HepG2 (cell line): ENCODE results near the gene MAT2A. TPM values are rescaled to one million over a fixed set of nuclear protein-coding genes. Genes with fewer than 3 reads are reported as not detected.

ENCODE experiments used
- CBX2 ChIP-seq, 2 experiments: fragments of 200-600 bp in 1 of 2; sonication (generic); formaldehyde crosslinking in 1 of 2; IDR thresholded peaks; 2 replicates each; pipeline versions ENCODE4 v1.7.0 to v1.8.1; 2018 to 2022; ENCODE audit warnings: low read depth in 2 of 2, low read length in 1 of 2, mild to moderate bottlenecking in 1 of 2, missing genetic modification reagents in 1 of 2
- CCDC6 ChIP-seq: sonication (generic); formaldehyde crosslinking; IDR thresholded peaks from 2 replicates; pipeline ENCODE4 v1.8.1; 2022; ENCODE audit warnings: mild to moderate bottlenecking, missing genetic modification reagents, moderate library complexity
- EHMT2 ChIP-seq: fragments of 200-600 bp; sonication (generic); IDR thresholded peaks from 2 replicates; pipeline ENCODE4 v1.7.0; 2017; ENCODE audit warnings: antibody characterized with exemption, low read depth, low read length, borderline replicate concordance
- HNRNPH1 ChIP-seq: fragments of 200-400 bp; formaldehyde crosslinking; optimal IDR thresholded peaks from 2 replicates; pipeline ENCODE3; 2017; ENCODE audit warnings: mild to moderate bottlenecking, low read depth, low read length
- HNRNPLL ChIP-seq: fragments of 200-400 bp; formaldehyde crosslinking; IDR thresholded peaks from 2 replicates; pipeline ENCODE4 v1.6.1; 2017; ENCODE audit warnings: mild to moderate bottlenecking, low read depth, low read length; ENCODE audit not compliant: poor library complexity, severe bottlenecking
- SMAD1 ChIP-seq: sonication (generic); formaldehyde crosslinking; IDR thresholded peaks from 2 replicates; pipeline ENCODE4 v1.4.0; 2020; ENCODE audit warnings: missing genetic modification reagents, low read depth, mild to moderate bottlenecking, borderline replicate concordance
- TEAD3 ChIP-seq: optimal IDR thresholded peaks from 2 replicates; pipeline ENCODE3; 2016; ENCODE audit warnings: borderline replicate concordance
- YEATS4 ChIP-seq: sonication (generic); formaldehyde crosslinking; IDR thresholded peaks from 2 replicates; pipeline ENCODE4 v1.4.0; 2020; ENCODE audit warnings: missing genetic modification reagents, borderline replicate concordance
- ZBTB20 ChIP-seq: sonication (generic); formaldehyde crosslinking; IDR thresholded peaks from 2 replicates; pipeline ENCODE4 v1.8.1; 2023; ENCODE audit warnings: missing genetic modification reagents, low read depth, mild to moderate bottlenecking, borderline replicate concordance
- ZNF253 ChIP-seq: sonication (generic); formaldehyde crosslinking; IDR thresholded peaks from 2 replicates; pipeline ENCODE4 v1.8.0; 2022; ENCODE audit warnings: mild to moderate bottlenecking, missing genetic modification reagents, borderline replicate concordance
- ZNF614 ChIP-seq: IDR thresholded peaks from 2 replicates; pipeline ENCODE4 v1.6.1; 2018; ENCODE audit warnings: missing biosample characterization, missing genetic modification reagents, inconsistent platforms, borderline replicate concordance
- ZNF652 ChIP-seq: IDR thresholded peaks from 2 replicates; pipeline ENCODE4 v1.6.1; 2016; ENCODE audit warnings: low read depth, borderline replicate concordance
- polyA plus RNA-seq, 8 experiments: library from polyadenylated mRNA; depleted of rRNA in 3 of 8; stranded (reverse) in 7 of 8; unstranded in 1 of 8; fragments of >200 nt; fragmentation: Illumina TruSeq in 4 of 8; extraction: Trizol in 4 of 8; gene quantifications; 2 replicates each; pipeline versions ENCODE4 v1.2.1 to v1.2.3, GENCODE V29; 2011 to 2016; ENCODE audit warnings: low read depth in 4 of 8, missing spikeins in 1 of 8, mixed read lengths in 1 of 8; ENCODE audit not compliant: insufficient read depth in 1 of 8
- total RNA-seq, 5 experiments: library from RNA; depleted of rRNA; stranded (reverse); fragments of >200 nt; fragmentation: Illumina TruSeq; extraction: Trizol; gene quantifications; 2 replicates each; pipeline ENCODE4 v1.2.3, GENCODE V29; 2016; ENCODE audit warnings: low read depth in 1 of 5
- TF ChIP-seq, protein P1 (sequence below): sonication (generic); formaldehyde crosslinking; IDR thresholded peaks from 2 replicates; pipeline ENCODE4 v1.5.0; 2020; ENCODE audit warnings: mild to moderate bottlenecking, missing genetic modification reagents, borderline replicate concordance
- TF ChIP-seq, protein P2 (sequence below): sonication (generic); formaldehyde crosslinking; IDR thresholded peaks from 2 replicates; pipeline ENCODE4; 2020; ENCODE audit warnings: missing genetic modification reagents, mild to moderate bottlenecking, borderline replicate concordance
- TF ChIP-seq, protein P3 (sequence below): sonication (generic); formaldehyde crosslinking; IDR thresholded peaks from 2 replicates; pipeline ENCODE4 v1.5.0; 2020; ENCODE audit warnings: missing genetic modification reagents
- TF ChIP-seq, protein P4 (sequence below): sonication (generic); formaldehyde crosslinking; IDR thresholded peaks from 2 replicates; pipeline ENCODE4 v1.8.0; 2023; ENCODE audit warnings: mild to moderate bottlenecking, missing genetic modification reagents

MAT2A gene
- total and polyA plus RNA-seq, 2 of the 13 experiments (the other 11 are each of a cell fraction or from before 2014, with no cell fraction given), result 155 to 331 TPM

DNA sequence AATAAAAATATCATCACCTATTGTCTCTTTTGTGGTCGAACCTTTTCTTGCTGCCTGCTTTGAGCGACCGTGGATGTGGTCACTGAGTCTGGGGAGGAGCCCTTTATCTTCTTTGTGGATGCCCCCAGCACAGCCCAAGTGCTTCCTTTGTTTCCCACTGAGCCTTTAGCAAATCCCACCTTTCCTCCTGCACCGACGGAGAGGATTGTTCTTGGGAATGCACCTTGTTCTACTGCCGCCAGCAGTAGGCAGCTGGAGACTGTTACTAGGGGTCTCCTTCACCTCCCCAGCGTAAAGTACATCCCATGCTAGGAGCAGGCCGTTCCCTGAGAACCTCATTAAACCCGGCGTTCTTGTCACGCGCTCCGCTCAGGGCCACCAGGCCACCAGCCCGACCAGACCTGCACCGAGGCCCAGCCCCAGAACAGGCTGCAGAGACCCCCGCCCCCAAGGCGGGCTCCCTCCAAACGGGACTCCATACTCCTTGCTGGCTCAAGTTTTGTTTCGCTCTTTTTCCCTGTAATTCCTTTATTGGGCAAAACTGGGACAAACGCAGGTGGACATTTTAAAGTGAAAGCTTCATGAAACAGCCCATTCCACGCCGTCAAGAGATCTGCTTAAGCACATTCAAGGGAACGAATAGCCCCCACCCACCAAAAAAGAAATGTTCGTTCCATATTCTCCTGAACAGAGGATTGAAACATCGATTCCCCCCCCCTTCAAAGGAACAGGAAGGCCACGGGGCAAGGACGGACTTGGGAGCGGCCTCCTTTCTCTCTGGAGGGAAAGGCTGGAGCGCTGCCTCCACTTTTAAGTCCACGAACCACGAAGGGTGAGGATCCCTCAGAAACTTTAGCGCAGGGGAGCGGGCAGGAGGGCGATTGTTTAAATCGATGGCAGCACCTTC is 1.1 kb upstream of the MAT2A start (continued):
- TF ChIP-seq, protein P1, sequence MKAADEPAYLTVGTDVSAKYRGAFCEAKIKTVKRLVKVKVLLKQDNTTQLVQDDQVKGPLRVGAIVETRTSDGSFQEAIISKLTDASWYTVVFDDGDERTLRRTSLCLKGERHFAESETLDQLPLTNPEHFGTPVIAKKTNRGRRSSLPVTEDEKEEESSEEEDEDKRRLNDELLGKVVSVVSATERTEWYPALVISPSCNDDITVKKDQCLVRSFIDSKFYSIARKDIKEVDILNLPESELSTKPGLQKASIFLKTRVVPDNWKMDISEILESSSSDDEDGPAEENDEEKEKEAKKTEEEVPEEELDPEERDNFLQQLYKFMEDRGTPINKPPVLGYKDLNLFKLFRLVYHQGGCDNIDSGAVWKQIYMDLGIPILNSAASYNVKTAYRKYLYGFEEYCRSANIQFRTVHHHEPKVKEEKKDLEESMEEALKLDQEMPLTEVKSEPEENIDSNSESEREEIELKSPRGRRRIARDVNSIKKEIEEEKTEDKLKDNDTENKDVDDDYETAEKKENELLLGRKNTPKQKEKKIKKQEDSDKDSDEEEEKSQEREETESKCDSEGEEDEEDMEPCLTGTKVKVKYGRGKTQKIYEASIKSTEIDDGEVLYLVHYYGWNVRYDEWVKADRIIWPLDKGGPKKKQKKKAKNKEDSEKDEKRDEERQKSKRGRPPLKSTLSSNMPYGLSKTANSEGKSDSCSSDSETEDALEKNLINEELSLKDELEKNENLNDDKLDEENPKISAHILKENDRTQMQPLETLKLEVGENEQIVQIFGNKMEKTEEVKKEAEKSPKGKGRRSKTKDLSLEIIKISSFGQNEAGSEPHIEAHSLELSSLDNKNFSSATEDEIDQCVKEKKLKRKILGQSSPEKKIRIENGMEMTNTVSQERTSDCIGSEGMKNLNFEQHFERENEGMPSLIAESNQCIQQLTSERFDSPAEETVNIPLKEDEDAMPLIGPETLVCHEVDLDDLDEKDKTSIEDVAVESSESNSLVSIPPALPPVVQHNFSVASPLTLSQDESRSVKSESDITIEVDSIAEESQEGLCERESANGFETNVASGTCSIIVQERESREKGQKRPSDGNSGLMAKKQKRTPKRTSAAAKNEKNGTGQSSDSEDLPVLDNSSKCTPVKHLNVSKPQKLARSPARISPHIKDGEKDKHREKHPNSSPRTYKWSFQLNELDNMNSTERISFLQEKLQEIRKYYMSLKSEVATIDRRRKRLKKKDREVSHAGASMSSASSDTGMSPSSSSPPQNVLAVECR (CRISPR knock-in tag), result no peak; the same call in 1 of the 2 replicates
- TF ChIP-seq ZNF652 (CRISPR knock-in tag) (no peak), ZNF614 (no peak; the same call in 1 of the 2 replicates), SMAD1 (CRISPR knock-in tag) (no peak; the same call in 1 of the 2 replicates), CBX2 (IDR thresholded peaks at IDR 0.05; ENCODE audit: low read depth, low read length) (no peak), CBX2 (CRISPR knock-in tag; IDR thresholded peaks at IDR 0.05; ENCODE audit: low read depth) (no peak), HNRNPH1 (no peak), HNRNPLL (no peak), YEATS4 (CRISPR knock-in tag) (no peak), ZBTB20 (CRISPR knock-in tag) (peak; percentile 63; the same call in 1 of the 2 replicates), EHMT2 (no peak), ZNF253 (CRISPR knock-in tag) (no peak), CCDC6 (CRISPR knock-in tag) (peak; percentile 56), TEAD3 (CRISPR knock-in tag) (peak; percentile 80)
- TF ChIP-seq, protein P2, sequence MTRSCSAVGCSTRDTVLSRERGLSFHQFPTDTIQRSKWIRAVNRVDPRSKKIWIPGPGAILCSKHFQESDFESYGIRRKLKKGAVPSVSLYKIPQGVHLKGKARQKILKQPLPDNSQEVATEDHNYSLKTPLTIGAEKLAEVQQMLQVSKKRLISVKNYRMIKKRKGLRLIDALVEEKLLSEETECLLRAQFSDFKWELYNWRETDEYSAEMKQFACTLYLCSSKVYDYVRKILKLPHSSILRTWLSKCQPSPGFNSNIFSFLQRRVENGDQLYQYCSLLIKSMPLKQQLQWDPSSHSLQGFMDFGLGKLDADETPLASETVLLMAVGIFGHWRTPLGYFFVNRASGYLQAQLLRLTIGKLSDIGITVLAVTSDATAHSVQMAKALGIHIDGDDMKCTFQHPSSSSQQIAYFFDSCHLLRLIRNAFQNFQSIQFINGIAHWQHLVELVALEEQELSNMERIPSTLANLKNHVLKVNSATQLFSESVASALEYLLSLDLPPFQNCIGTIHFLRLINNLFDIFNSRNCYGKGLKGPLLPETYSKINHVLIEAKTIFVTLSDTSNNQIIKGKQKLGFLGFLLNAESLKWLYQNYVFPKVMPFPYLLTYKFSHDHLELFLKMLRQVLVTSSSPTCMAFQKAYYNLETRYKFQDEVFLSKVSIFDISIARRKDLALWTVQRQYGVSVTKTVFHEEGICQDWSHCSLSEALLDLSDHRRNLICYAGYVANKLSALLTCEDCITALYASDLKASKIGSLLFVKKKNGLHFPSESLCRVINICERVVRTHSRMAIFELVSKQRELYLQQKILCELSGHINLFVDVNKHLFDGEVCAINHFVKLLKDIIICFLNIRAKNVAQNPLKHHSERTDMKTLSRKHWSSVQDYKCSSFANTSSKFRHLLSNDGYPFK (CRISPR knock-in tag), result peak; percentile 32; the same call in 1 of the 2 replicates
- TF ChIP-seq, protein P3, sequence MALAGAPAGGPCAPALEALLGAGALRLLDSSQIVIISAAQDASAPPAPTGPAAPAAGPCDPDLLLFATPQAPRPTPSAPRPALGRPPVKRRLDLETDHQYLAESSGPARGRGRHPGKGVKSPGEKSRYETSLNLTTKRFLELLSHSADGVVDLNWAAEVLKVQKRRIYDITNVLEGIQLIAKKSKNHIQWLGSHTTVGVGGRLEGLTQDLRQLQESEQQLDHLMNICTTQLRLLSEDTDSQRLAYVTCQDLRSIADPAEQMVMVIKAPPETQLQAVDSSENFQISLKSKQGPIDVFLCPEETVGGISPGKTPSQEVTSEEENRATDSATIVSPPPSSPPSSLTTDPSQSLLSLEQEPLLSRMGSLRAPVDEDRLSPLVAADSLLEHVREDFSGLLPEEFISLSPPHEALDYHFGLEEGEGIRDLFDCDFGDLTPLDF (CRISPR knock-in tag), result no peak
- TF ChIP-seq, protein P4, sequence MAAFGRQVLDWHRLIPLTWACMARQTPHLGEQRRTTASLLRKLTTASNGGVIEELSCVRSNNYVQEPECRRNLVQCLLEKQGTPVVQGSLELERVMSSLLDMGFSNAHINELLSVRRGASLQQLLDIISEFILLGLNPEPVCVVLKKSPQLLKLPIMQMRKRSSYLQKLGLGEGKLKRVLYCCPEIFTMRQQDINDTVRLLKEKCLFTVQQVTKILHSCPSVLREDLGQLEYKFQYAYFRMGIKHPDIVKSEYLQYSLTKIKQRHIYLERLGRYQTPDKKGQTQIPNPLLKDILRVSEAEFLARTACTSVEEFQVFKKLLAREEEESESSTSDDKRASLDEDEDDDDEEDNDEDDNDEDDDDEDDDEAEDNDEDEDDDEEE (CRISPR knock-in tag), result peak; percentile 76
